Sigmoid colon (tissue), 7 donors: ENCODE data around the gene CACNA2D3. TPM values are rescaled to one million over a fixed set of nuclear protein-coding genes. Genes with fewer than 3 reads are reported as not detected.

ENCODE experiments used
- DNase-seq: peaks from one replicate; pipeline ENCODE4 v3.0.0-alpha.2; 2019
- H3K27ac ChIP-seq, 4 donors: fragments of 200-600 bp; sonication (generic); one replicate each; pipeline ENCODE4 v1.5.1; 2016 to 2019; ENCODE audit warnings: mild to moderate bottlenecking in 1 of 4
- H3K27me3 ChIP-seq, 3 donors: fragments of 200-600 bp; sonication (generic); one replicate each; pipeline ENCODE4 v1.5.1; 2019; ENCODE audit warnings: mild to moderate bottlenecking in 1 of 3
- H3K36me3 ChIP-seq, 4 donors: fragments of 200-600 bp; sonication (generic); one replicate each; pipeline ENCODE4 v1.5.1; 2016 to 2019
- H3K4me1 ChIP-seq, 4 donors: fragments of 200-600 bp; sonication (generic); one replicate each; pipeline ENCODE4 v1.5.1; 2017 to 2019
- H3K4me3 ChIP-seq, 4 donors: fragments of 200-600 bp; sonication (generic); one replicate each; pipeline ENCODE4 v1.5.1; 2017 to 2019; ENCODE audit warnings: mild to moderate bottlenecking in 2 of 4, moderate library complexity in 1 of 4
- H3K9me3 ChIP-seq, 4 donors: fragments of 200-600 bp in 3 of 4; sonication (generic) in 3 of 4; one replicate each; pipeline versions ENCODE4 v1.5.1 to v1.6.1; 2013 to 2019
- EP300 ChIP-seq, 4 donors: sonication (generic); formaldehyde crosslinking; IDR thresholded peaks; one replicate each; pipeline ENCODE4 v1.6.1; 2017; ENCODE audit warnings: antibody characterized with exemption in 4 of 4
- POLR2A ChIP-seq, 2 donors: fragments of 450-650 bp; IDR thresholded peaks; one replicate each; pipeline ENCODE4 v1.6.1; 2016; ENCODE audit warnings: antibody characterized with exemption in 2 of 2, mild to moderate bottlenecking in 2 of 2, moderate library complexity in 2 of 2
- POLR2AphosphoS5 ChIP-seq, 4 donors: sonication (generic); formaldehyde crosslinking; IDR thresholded peaks; one replicate each; pipeline ENCODE4 v1.6.1; 2017; ENCODE audit warnings: antibody characterized with exemption in 4 of 4
- WGBS, 2 donors: extraction: QIAGEN DNeasy Blood & Tissue Kit; methylation state at CpG; one replicate each; pipeline ENCODE4 v1.1.7; 2013; 5-methylcytosine and 5-hydroxymethylcytosine counted together
- intact Hi-C: fragments of 100-400 bp; cut with DNase I; formaldehyde crosslinking; loops from one replicate; pipeline ENCODE4 v1.15.1; 2023
- polyA plus RNA-seq, 3 donors: library from polyadenylated mRNA; stranded (reverse); fragments of 200-250 nt; gene quantifications; one replicate each; pipeline ENCODE4 v1.2.3, GENCODE V29; 2013
- total RNA-seq, 4 donors: library from RNA; depleted of rRNA; stranded (reverse); fragments of >200 nt; gene quantifications; one replicate each; pipeline ENCODE4 v1.1.0, GENCODE V29; 2016
- TF ChIP-seq, protein P1 (sequence below), 4 experiments: fragments of 450-650 bp in 3 of 4; fragments of 200-600 bp in 1 of 4; IDR thresholded peaks; one replicate each; pipeline ENCODE4 v1.5.1; 2016 to 2019; ENCODE audit warnings: antibody characterized with exemption in 4 of 4, mild to moderate bottlenecking in 3 of 4, moderate library complexity in 2 of 4
- donor health status: healthy with polysubstance abuse.
- donor health status: Bipolar disorder and iron deficiency.
- donor health status: healthy.

The CACNA2D3 gene
- total and polyA plus RNA-seq, 7 donors = 0.32 to 10.2 (median 4.8) TPM; not detected in 1

DNA sequence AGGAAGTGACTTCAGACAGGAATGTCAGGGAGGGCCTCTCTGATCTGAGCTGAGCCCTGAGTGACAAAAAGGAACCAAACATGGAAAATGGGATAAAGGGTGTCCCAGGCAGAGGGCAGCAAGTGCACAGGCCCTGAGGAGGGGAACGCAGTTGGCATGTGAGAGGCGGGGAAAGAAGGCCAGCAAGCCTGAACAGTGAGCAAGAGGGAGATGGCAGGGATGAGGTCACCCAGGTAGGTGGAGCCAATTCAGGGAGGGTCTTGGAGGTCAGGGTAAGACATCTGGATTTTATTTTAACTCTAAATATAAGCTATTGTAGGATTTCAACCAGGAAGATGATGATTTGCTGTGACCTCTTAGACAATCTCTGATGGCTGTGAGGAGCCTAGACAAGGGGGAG, 637.8 kb downstream of the CACNA2D3 start:
- TF ChIP-seq EP300 (IDR thresholded peaks at IDR 0.05) = no peak
- TF ChIP-seq POLR2A (IDR thresholded peaks at IDR 0.05) = no peak
- no peak for TF ChIP-seq POLR2AphosphoS5 (IDR thresholded peaks at IDR 0.05)
- TF ChIP-seq, protein P1, sequence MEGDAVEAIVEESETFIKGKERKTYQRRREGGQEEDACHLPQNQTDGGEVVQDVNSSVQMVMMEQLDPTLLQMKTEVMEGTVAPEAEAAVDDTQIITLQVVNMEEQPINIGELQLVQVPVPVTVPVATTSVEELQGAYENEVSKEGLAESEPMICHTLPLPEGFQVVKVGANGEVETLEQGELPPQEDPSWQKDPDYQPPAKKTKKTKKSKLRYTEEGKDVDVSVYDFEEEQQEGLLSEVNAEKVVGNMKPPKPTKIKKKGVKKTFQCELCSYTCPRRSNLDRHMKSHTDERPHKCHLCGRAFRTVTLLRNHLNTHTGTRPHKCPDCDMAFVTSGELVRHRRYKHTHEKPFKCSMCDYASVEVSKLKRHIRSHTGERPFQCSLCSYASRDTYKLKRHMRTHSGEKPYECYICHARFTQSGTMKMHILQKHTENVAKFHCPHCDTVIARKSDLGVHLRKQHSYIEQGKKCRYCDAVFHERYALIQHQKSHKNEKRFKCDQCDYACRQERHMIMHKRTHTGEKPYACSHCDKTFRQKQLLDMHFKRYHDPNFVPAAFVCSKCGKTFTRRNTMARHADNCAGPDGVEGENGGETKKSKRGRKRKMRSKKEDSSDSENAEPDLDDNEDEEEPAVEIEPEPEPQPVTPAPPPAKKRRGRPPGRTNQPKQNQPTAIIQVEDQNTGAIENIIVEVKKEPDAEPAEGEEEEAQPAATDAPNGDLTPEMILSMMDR (IDR thresholded peaks at IDR 0.05) = no peak
- Histone ChIP-seq H3K9me3 (no peaks in the 10 kb centered on the region), H3K36me3 (no peaks in the 10 kb centered on the region), H3K27me3 (no peaks in the 10 kb centered on the region), H3K27ac (no peak overlapping the region), H3K4me3 (no peak overlapping the region), H3K4me1 (peaks cover 0 to 20% (median 9%) of the 10 kb centered on the region in 4 donors)
- 97 to 98% methylated on average over 2 of the region's 2 CpGs for WGBS, 2 donors
- intact Hi-C loops = no loop called here
- DNase-seq = no peak

DNA sequence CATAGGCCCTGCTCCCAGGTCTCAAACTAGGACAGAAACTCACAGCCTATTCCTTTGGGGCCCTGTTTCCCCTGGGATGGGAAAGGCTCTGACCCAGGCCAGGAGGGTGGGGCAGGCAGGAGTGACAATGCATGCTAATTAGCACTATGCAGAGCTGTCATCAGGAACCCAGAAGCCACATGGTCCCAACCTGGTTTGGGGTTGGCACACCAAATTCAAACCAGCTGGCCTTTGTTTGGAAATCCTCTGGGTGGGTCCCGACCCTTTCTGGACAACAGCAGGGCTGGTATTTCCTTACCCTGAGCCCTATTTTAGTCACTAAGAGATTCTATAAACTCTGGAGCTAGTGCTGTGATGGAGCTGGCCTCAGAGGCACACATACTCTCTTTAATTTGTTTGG, 639.3 kb downstream of the CACNA2D3 start:
- H3K9me3 ChIP-seq = no peaks in the 10 kb centered on the region
- H3K36me3 ChIP-seq = no peaks in the 10 kb centered on the region
- H3K4me1 ChIP-seq = peaks cover 0 to 10% (median 5%) of the 10 kb centered on the region in 4 donors
- H3K27ac ChIP-seq = no peak overlapping the region
- intact Hi-C loops = no loop called here
- no peaks in the 10 kb centered on the region for H3K27me3 ChIP-seq
- no peak overlapping the region for H3K4me3 ChIP-seq
- DNase-seq = no peak
- TF ChIP-seq POLR2A (IDR thresholded peaks at IDR 0.05) (no peak), POLR2AphosphoS5 (IDR thresholded peaks at IDR 0.05) (no peak), EP300 (IDR thresholded peaks at IDR 0.05) (no peak)
- TF ChIP-seq, protein P1 (IDR thresholded peaks at IDR 0.05) = no peak
- 61 to 62% methylated on average over 1 of the region's 1 CpG for WGBS, 2 donors

DNA sequence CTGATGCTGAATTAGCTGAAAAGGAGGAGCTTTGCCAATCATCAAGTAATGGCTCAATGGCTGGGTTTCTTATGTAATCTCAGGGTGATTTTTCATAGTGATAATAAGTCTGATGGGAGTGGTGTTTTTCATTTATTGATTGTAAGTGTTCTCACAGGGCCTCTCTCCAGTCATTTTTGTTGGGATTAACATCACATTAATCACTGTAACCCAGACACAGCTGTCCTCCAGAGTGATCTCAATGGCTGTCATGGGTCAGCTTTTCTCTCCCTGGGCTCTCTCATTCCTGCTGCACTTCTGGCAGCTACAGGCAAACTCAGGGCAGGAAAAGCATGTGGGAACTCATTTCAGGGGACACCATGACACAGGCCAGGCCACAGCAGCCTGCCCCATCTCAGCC, 642.6 kb downstream of the CACNA2D3 start:
- no peak overlapping the region for H3K4me3 ChIP-seq
- H3K9me3 ChIP-seq = no peaks in the 10 kb centered on the region
- no peak overlapping the region for H3K27ac ChIP-seq
- TF ChIP-seq POLR2A (IDR thresholded peaks at IDR 0.05) (no peak), POLR2AphosphoS5 (IDR thresholded peaks at IDR 0.05) (no peak), EP300 (IDR thresholded peaks at IDR 0.05) (no peak)
- TF ChIP-seq, protein P1 (IDR thresholded peaks at IDR 0.05) = no peak
- no peaks in the 10 kb centered on the region for H3K27me3 ChIP-seq
- peaks cover 0 to 10% (median 0%) of the 10 kb centered on the region in 4 donors for H3K4me1 ChIP-seq
- H3K36me3 ChIP-seq = no peaks in the 10 kb centered on the region
- no peak for DNase-seq
- intact Hi-C loops = no loop called here

DNA sequence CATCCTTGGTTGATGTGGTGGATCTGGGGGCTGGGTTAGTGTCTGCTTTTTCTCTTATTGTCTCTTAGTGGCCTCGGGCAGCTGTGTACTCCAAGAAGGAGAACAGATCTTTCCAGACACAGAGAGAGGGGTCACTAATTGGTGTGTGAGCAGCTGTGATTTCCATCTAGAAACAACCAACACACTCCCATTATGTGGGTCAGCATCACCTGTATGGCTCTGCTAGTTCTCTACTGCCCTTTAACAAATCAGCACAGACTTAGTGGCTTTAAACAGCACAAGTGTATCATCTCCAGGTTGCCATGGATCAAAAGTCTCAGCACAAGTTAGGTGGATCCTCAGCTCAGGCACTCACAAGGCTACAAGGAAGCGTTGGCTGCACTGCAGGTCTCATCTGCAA, 648.7 kb downstream of the CACNA2D3 start:
- no peaks in the 10 kb centered on the region for H3K36me3 ChIP-seq
- peak overlapping the region in 1 of 4 donors; percentile 28 for H3K27ac ChIP-seq
- no peaks in the 10 kb centered on the region for H3K9me3 ChIP-seq
- peaks cover 0 to 48% (median 16%) of the 10 kb centered on the region in 4 donors for H3K4me1 ChIP-seq
- WGBS, 2 donors = 71 to 88% methylated on average over 2 of the region's 2 CpGs
- H3K27me3 ChIP-seq = no peaks in the 10 kb centered on the region
- DNase-seq = no peak
- intact Hi-C loops = no loop called here
- TF ChIP-seq POLR2AphosphoS5 (IDR thresholded peaks at IDR 0.05) (no peak), POLR2A (IDR thresholded peaks at IDR 0.05) (no peak), EP300 (IDR thresholded peaks at IDR 0.05) (no peak)
- TF ChIP-seq, protein P1 (IDR thresholded peaks at IDR 0.05) = no peak
- H3K4me3 ChIP-seq = no peak overlapping the region

DNA sequence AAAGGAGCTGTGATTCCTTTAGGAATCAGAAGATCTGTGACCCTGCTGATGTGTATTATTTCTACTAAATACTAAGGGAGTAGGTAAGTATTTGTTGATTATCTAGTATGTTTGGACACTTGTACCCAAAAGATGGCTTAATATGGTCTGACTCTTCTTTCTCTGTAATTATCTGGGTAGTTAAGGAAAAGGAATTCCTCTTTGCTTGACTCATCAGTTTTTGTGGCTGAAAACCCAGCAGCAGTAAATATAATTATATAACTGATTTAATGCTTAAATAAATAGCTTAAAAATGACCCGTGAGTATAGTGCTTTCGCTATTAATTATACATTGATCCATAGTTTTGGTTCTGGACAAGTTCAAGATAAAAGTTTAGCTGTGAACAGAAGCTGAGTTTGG, 649.7 kb downstream of the CACNA2D3 start:
- Histone ChIP-seq H3K4me1 (peaks cover 0 to 48% (median 16%) of the 10 kb centered on the region in 4 donors), H3K27me3 (no peaks in the 10 kb centered on the region), H3K27ac (peak overlapping the region in 2 of 4 donors; percentile 28 to 41), H3K9me3 (no peaks in the 10 kb centered on the region), H3K36me3 (no peaks in the 10 kb centered on the region), H3K4me3 (no peak overlapping the region)
- no peak for TF ChIP-seq EP300 (IDR thresholded peaks at IDR 0.05)
- TF ChIP-seq POLR2A (IDR thresholded peaks at IDR 0.05) = no peak
- TF ChIP-seq, protein P1 (IDR thresholded peaks at IDR 0.05) = no peak
- TF ChIP-seq POLR2AphosphoS5 (IDR thresholded peaks at IDR 0.05) = no peak
- intact Hi-C loops = no loop called here
- DNase-seq = no peak
- 77 to 89% methylated on average over 2 of the region's 2 CpGs for WGBS, 2 donors
